ENCODE data around the gene CCDC171.

DNA sequence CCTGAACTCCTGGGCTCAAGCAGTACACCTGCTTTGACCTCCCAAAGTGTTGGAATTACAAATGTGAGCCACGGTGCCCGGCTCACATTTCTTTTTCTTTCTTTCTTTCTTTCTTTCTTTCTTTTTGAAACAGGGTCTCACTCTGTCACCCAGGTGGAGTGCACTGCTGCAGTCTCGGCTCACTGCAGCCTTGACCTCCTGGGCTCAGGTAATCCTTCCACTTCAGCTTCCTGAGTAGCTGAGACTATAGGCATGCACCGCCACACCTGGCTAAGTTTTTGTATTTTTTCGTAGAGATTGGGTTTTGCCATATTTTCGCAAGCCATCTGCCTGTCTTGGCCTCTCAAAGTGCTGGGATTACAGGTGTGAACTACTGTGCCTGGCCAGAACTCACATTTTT is 183.7 kb downstream of the CCDC171 start:
- TF ChIP-seq, protein P1, sequence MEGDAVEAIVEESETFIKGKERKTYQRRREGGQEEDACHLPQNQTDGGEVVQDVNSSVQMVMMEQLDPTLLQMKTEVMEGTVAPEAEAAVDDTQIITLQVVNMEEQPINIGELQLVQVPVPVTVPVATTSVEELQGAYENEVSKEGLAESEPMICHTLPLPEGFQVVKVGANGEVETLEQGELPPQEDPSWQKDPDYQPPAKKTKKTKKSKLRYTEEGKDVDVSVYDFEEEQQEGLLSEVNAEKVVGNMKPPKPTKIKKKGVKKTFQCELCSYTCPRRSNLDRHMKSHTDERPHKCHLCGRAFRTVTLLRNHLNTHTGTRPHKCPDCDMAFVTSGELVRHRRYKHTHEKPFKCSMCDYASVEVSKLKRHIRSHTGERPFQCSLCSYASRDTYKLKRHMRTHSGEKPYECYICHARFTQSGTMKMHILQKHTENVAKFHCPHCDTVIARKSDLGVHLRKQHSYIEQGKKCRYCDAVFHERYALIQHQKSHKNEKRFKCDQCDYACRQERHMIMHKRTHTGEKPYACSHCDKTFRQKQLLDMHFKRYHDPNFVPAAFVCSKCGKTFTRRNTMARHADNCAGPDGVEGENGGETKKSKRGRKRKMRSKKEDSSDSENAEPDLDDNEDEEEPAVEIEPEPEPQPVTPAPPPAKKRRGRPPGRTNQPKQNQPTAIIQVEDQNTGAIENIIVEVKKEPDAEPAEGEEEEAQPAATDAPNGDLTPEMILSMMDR (IDR thresholded peaks at IDR 0.05): no peak
- TF ChIP-seq EP300 (IDR thresholded peaks at IDR 0.05): no peak
- no peak for TF ChIP-seq POLR2A (IDR thresholded peaks at IDR 0.05)
- no peak for TF ChIP-seq POLR2AphosphoS5 (IDR thresholded peaks at IDR 0.05)

Measured in suprapubic skin (tissue), 4 donors.